Activated CD4-positive, alpha-beta T cell treated with anti-CD3 and anti-CD28 coated beads, Interleukin-2, amount 10 ng/mL, durations not matched to agents 7 days and 5 days (primary cell): ENCODE results near the gene PRSS36. TPM values are rescaled to one million over a fixed set of nuclear protein-coding genes. Genes with fewer than 3 reads are reported as not detected.
A peak's percentile ranks its signal among the peaks of the same experiment; 100 is the strongest.

Source experiments
- CTCF ChIA-PET: fragments of 350-600 bp; sonication (Branson Sonifier 250); formaldehyde crosslinking; loops from one replicate; lab custom pipeline; 2021; ENCODE audit warnings: antibody characterized with exemption; lab: Charles Lee
- POLR2A ChIA-PET: fragments of 350-600 bp; sonication (Branson Sonifier 250); formaldehyde crosslinking; loops from one replicate; lab custom pipeline; 2021; ENCODE audit warnings: antibody characterized with exemption; lab: Charles Lee
- DNase-seq: peaks from one replicate; pipeline ENCODE4 v3.0.0-alpha.2; 2020
- H3K27ac Mint-ChIP-seq: one replicate; pipeline ENCODE4 v1.8.0; 2021; ENCODE audit warnings: mild to moderate bottlenecking, moderate library complexity, mixed read lengths
- H3K27me3 Mint-ChIP-seq: one replicate; pipeline ENCODE4 v1.8.0; 2021; ENCODE audit warnings: mixed read lengths
- H3K36me3 Mint-ChIP-seq: one replicate; pipeline ENCODE4 v1.8.0; 2021; ENCODE audit warnings: low read depth, mixed read lengths
- H3K4me1 Mint-ChIP-seq: one replicate; pipeline ENCODE4 v1.8.0; 2021; ENCODE audit warnings: mixed read lengths
- H3K4me3 Mint-ChIP-seq: one replicate; pipeline ENCODE4 v1.8.0; 2021; ENCODE audit warnings: mild to moderate bottlenecking, moderate library complexity, mixed read lengths
- H3K9me3 Mint-ChIP-seq: one replicate; pipeline ENCODE4 v1.8.0; 2021; ENCODE audit warnings: mixed read lengths
- total RNA-seq, 2 experiments: library from RNA; stranded (reverse); gene quantifications; one replicate each; pipeline ENCODE4 v1.2.3, GENCODE V29; 2021

Gene PRSS36
- total RNA-seq, 2 experiments from 2014 or later: 0.89 to 1.7 TPM

- Mint-ChIP-seq H3K27ac (peak within 1 kb of the TSS; percentile 94), H3K27me3 (no peaks in the 10 kb centered on the region), H3K4me3 (peak within 1 kb of the TSS; percentile 93), H3K36me3 (peaks cover 8% of the 10 kb centered on the region), H3K9me3 (no peaks in the 10 kb centered on the region), H3K4me1 (peaks cover 33% of the 10 kb centered on the region)
- ChIA-PET POLR2A (no interaction called here), CTCF (interaction anchor here (0.7 to 2.5 kb wide), 6 partner anchors 10 to 152 kb away, joined by 3 to 13 read pairs (median 3); partner anchors contain the start of genes ZNF646 and ZNF668)
- DNase-seq: peak; percentile 91
These were observed 55.3 kb downstream of the PRSS36 start, which contains the start of gene VKORC1 for GRCh38 chr16:31094424-31095120. Gene VKORC1 (minus strand): TSS chr16:31094797. CDS start chr16:31094729, 68 bp downstream.

- Mint-ChIP-seq H3K27me3 (no peaks in the 10 kb centered on the region), H3K4me3 (peak overlapping the region; percentile 93), H3K9me3 (no peaks in the 10 kb centered on the region), H3K4me1 (peaks cover 33% of the 10 kb centered on the region), H3K27ac (peak overlapping the region; percentile 94), H3K36me3 (peaks cover 11% of the 10 kb centered on the region)
- DNase-seq: no peak
- POLR2A ChIA-PET: no interaction called here
- CTCF ChIA-PET: interaction anchor here (1.0 to 2.5 kb wide), 5 partner anchors 10 to 152 kb away, joined by 3 to 13 read pairs (median 3); partner anchors contain the start of genes ZNF646 and ZNF668
These were observed 55.8 kb downstream of the PRSS36 start for GRCh38 chr16:31094088-31094423.

DNA sequence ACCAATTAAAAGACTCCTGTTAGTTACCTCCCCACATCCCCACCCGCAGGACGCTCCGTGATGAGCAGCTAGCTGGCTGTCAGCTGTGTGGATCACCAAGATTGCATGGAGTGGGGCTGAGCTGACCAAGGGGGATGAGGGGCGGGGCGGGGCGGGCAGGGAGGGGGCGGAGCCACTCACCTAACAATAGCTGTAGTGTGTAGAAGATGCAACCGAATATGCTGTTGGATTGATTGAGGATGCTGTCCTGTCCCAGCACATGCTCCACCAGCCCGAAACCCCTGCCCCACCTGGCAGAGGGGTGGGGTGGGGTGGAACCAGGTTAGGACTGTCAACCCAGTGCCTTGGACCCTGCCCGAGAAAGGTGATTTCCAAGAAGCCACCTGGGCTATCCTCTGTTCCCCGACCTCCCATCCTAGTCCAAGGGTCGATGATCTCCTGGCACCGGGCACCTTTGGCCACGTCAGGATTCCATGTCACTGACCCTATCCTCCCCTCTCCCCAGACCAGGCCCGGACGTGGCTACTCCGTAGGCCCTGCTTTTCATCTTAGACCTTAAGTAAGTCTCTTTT lies 56.6 kb downstream of the PRSS36 start:
- Mint-ChIP-seq H3K27me3 (no peaks in the 10 kb centered on the region), H3K27ac (peak overlapping the region; percentile 74), H3K4me1 (peaks cover 33% of the 10 kb centered on the region), H3K36me3 (peaks cover 12% of the 10 kb centered on the region), H3K9me3 (no peaks in the 10 kb centered on the region), H3K4me3 (peak overlapping the region; percentile 66)
- ChIA-PET POLR2A (no interaction called here), CTCF (interaction anchor here (1.0 to 2.6 kb wide), 6 partner anchors 18 to 152 kb away, joined by 3 to 13 read pairs (median 8); partner anchors contain the start of genes ZNF646 and ZNF668)
- no peak for DNase-seq

- Mint-ChIP-seq H3K4me3 (peak overlapping the region; percentile 42), H3K4me1 (peaks cover 33% of the 10 kb centered on the region), H3K36me3 (peaks cover 13% of the 10 kb centered on the region), H3K27ac (peak overlapping the region; percentile 54), H3K9me3 (no peaks in the 10 kb centered on the region), H3K27me3 (no peaks in the 10 kb centered on the region)
- POLR2A ChIA-PET: no interaction called here
- CTCF ChIA-PET: interaction anchor here (1.6 to 2.6 kb wide), 4 partner anchors 19 to 151 kb away, joined by 7 to 13 read pairs (median 8); partner anchors contain the start of genes ZNF646 and ZNF668
- DNase-seq: no peak
These were observed 57.5 kb downstream of the PRSS36 start for GRCh38 chr16:31092330-31092729.

GRCh38 chr16:31090540-31090939 lies 59.3 kb downstream of the PRSS36 start:
- H3K36me3 Mint-ChIP-seq: peaks cover 14% of the 10 kb centered on the region
- ChIA-PET POLR2A (no interaction called here), CTCF (no interaction called here)
- no peak overlapping the region for H3K27ac Mint-ChIP-seq
- H3K4me1 Mint-ChIP-seq: peaks cover 27% of the 10 kb centered on the region
- H3K9me3 Mint-ChIP-seq: no peaks in the 10 kb centered on the region
- H3K27me3 Mint-ChIP-seq: no peaks in the 10 kb centered on the region
- no peak overlapping the region for H3K4me3 Mint-ChIP-seq
- no peak for DNase-seq

DNA sequence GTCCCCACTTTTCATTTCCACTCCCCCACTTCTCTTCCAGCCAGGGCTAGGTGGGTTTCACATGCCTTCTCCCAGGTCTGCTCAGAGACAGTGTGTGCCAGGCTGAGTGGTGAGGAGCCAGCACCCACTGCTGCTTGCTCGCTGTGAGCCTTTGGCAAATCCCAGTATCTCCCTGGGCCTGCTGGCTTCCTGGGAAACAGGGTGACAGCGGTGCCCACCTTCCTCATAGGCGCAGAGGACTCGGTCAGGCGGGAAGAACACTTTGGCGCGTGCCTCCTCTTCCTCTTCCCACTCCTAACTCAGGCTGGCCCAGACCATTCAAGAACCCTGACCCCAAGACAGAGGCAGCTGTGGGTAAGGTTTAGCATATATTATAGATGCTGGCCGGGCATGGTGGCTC lies 60.7 kb downstream of the PRSS36 start:
- no peak overlapping the region for H3K27ac Mint-ChIP-seq
- H3K36me3 Mint-ChIP-seq: peaks cover 16% of the 10 kb centered on the region
- H3K4me1 Mint-ChIP-seq: peaks cover 16% of the 10 kb centered on the region
- CTCF ChIA-PET: interaction anchor here (0.6 kb wide), 1 partner anchor 69 kb away, joined by 5 read pairs; no protein-coding TSS in a partner anchor
- POLR2A ChIA-PET: no interaction called here
- no peak for DNase-seq
- H3K4me3 Mint-ChIP-seq: no peak overlapping the region
- no peaks in the 10 kb centered on the region for H3K27me3 Mint-ChIP-seq
- no peaks in the 10 kb centered on the region for H3K9me3 Mint-ChIP-seq

Other genes starting within 250 kb of the PRSS36 start
- gene FBXL19, start 226.5 kb downstream of the PRSS36 start, total RNA-seq: 10 to 100 TPM; 21.7 to 22.4 TPM
- gene ORAI3, start 201.0 kb downstream of the PRSS36 start, total RNA-seq: 10 to 100 TPM; 18.4 to 19.0 TPM
- gene SETD1A, start 192.3 kb downstream of the PRSS36 start, total RNA-seq: 10 to 100 TPM; 26.5 to 26.6 TPM
- 1 to 10 TPM; 3.4 to 3.5 TPM for gene HSD3B7, start 164.9 kb downstream of the PRSS36 start, total RNA-seq
- 1 to 10 TPM in 1 of 2 experiments, under 1 TPM in 1; 0.62 to 1.1 TPM for gene STX1B, start 139.4 kb downstream of the PRSS36 start, total RNA-seq
- gene STX4, start 116.5 kb downstream of the PRSS36 start, total RNA-seq: 10 to 100 TPM; 48.0 to 56.7 TPM
- 10 to 100 TPM; 11.2 to 12.9 TPM for gene ZNF668, start 75.8 kb downstream of the PRSS36 start, total RNA-seq
- 10 to 100 TPM; 28.3 to 33.3 TPM for gene ZNF646, start 75.6 kb downstream of the PRSS36 start, total RNA-seq
- 1 to 10 TPM; 3.5 to 5.7 TPM for gene PRSS53, start 61.1 kb downstream of the PRSS36 start, total RNA-seq
- gene VKORC1, start 55.3 kb downstream of the PRSS36 start, total RNA-seq: 10 to 100 TPM; 55.5 to 59.3 TPM
- 10 to 100 TPM; 23.0 to 23.5 TPM for gene BCKDK, start 41.7 kb downstream of the PRSS36 start, total RNA-seq
- 10 to 100 TPM; 63.4 to 67.7 TPM for gene KAT8, start 32.4 kb downstream of the PRSS36 start, total RNA-seq
- under 1 TPM in 1 of 2 experiments, not detected in 1; 0.17 TPM for gene PRSS8, start 14.3 kb downstream of the PRSS36 start, total RNA-seq
- gene FUS, start 30.1 kb upstream of the PRSS36 start, total RNA-seq: 100 to 1,000 TPM; 552 to 581 TPM
- 10 to 100 TPM; 66.8 to 68.0 TPM for gene PYCARD, start 52.7 kb upstream of the PRSS36 start, total RNA-seq
- not detected for gene TRIM72, start 64.1 kb upstream of the PRSS36 start, total RNA-seq
- gene PYDC1, start 67.1 kb upstream of the PRSS36 start, total RNA-seq: not detected
- gene ITGAM, start 109.9 kb upstream of the PRSS36 start, total RNA-seq: 10 to 100 TPM; 22.0 to 22.6 TPM
- 1 to 10 TPM; 2.9 to 3.1 TPM for gene ITGAX, start 205.1 kb upstream of the PRSS36 start, total RNA-seq
- gene ITGAD, start 243.3 kb upstream of the PRSS36 start, total RNA-seq: not detected